ENCODE results near the gene SNU13.
"Not testable (repeated sequence)": the region's sequence is repeated elsewhere in the genome, so short reads cannot be mapped to it uniquely, and the experiment has no call there.

SNU13 gene

DNA sequence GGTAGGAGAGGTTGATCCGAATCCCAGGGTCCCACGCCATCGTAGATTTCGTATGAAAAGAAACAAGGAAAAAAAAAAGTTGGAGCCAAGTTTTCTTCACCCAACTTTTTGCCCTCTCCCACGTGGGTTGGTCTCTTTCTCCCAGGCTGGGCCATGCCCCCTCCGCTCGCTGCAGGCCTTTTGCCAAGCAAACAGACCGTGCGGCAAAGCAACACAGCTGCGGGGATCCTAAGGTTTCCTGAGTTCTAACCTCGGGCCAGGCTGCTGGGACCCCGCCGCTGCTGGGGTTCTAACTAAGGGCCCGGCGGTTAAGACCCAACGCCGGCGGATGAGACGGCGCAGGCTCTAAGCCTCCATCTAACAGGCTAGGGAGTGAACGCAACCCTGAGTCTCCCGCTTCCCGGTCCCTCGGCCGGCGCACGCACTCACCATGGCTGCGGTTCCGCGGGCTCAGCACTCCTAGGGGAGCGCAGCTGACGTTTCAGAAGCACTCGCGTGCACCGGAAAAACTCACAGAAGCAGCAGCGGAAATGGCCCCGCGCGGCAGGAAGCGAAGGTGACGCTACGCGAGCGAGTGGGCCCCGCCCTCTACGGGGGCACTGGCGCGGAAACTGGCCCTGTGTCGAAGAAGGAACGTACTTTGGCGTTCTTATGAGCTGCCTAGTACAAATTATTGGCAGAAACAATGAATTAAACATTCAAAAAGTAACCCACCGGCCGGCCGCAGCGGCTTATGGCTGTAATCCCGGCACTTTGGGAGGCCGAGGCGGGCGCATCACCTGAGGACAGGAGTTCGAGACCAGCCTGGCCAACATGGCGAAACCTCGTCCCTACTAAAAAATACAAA lies at the start of gene SNU13:
SNU13 (minus strand) TSS at position 503 of the 847 bp plus-strand sequence; CDS start at position 432, 71 bp downstream.
- Mint-ChIP-seq H3K4me1 (peaks cover 36% of the 10 kb centered on the region), H3K9me3 (no peaks in the 10 kb centered on the region), H3K27ac (peak within 1 kb of the TSS; percentile 98), H3K4me3 (peak within 1 kb of the TSS; percentile 95), H3K36me3 (ENCODE audit: low read depth) (peaks cover 20% of the 10 kb centered on the region), H3K27me3 (no peaks in the 10 kb centered on the region)
- DNase-seq = peak; percentile 92
- ATAC-seq = peak; percentile 96

GRCh38 chr22:41733241-41733640 lies 44.6 kb upstream of the SNU13 start:
- not testable (repeated sequence) for H3K9me3 Mint-ChIP-seq; H3K27ac Mint-ChIP-seq; DNase-seq; H3K4me1 Mint-ChIP-seq; H3K36me3 Mint-ChIP-seq (ENCODE audit: low read depth); ATAC-seq; H3K4me3 Mint-ChIP-seq; H3K27me3 Mint-ChIP-seq

- no peak for ATAC-seq
- H3K4me3 Mint-ChIP-seq = no peak overlapping the region
- H3K27ac Mint-ChIP-seq = no peak overlapping the region
- no peak for DNase-seq
- H3K9me3 Mint-ChIP-seq = no peaks in the 10 kb centered on the region
- H3K27me3 Mint-ChIP-seq = no peaks in the 10 kb centered on the region
- no peaks in the 10 kb centered on the region for H3K36me3 Mint-ChIP-seq (ENCODE audit: low read depth)
- no peaks in the 10 kb centered on the region for H3K4me1 Mint-ChIP-seq
These were observed 43.6 kb upstream of the SNU13 start for GRCh38 chr22:41732096-41732772.

GRCh38 chr22:41731609-41732008 lies 42.9 kb upstream of the SNU13 start:
- no peak for ATAC-seq

GRCh38 chr22:41725510-41726110 lies 36.9 kb upstream of the SNU13 start:
- H3K4me1 Mint-ChIP-seq = no peaks in the 10 kb centered on the region
- H3K9me3 Mint-ChIP-seq = no peaks in the 10 kb centered on the region
- no peaks in the 10 kb centered on the region for H3K36me3 Mint-ChIP-seq (ENCODE audit: low read depth)
- H3K4me3 Mint-ChIP-seq = no peak overlapping the region
- H3K27me3 Mint-ChIP-seq = no peaks in the 10 kb centered on the region
- no peak for DNase-seq
- H3K27ac Mint-ChIP-seq = no peak overlapping the region
- no peak for ATAC-seq

More at GRCh38 chr22:41731609-41732008, 42.9 kb upstream of the SNU13 start:
- Mint-ChIP-seq H3K4me1 (no peaks in the 10 kb centered on the region), H3K4me3 (no peak overlapping the region), H3K27ac (no peak overlapping the region), H3K36me3 (ENCODE audit: low read depth) (no peaks in the 10 kb centered on the region), H3K27me3 (no peaks in the 10 kb centered on the region), H3K9me3 (no peaks in the 10 kb centered on the region)
- no peak for DNase-seq

DNA sequence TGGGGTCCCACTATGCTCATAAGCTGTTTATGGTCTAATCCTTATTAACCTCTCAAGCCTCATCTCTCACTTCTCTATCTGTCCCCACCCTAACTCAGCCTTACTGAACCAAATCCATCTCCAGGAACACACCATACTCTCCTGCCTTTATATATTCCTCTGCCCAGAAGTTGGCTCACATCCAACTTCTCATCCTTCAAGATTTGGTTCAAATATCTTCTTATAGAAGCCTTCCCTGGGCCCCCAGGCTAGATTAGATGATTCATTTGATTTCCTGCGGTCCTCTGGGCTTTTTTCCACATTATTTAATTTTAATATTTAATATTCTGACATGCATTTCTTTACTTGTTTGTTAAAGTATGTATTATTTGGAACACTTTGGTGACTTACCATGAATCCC lies 33.8 kb upstream of the SNU13 start:
- no peaks in the 10 kb centered on the region for H3K4me1 Mint-ChIP-seq
- no peaks in the 10 kb centered on the region for H3K27me3 Mint-ChIP-seq
- ATAC-seq (no peak), DNase-seq (no peak)
- no peak overlapping the region for H3K27ac Mint-ChIP-seq
- no peaks in the 10 kb centered on the region for H3K9me3 Mint-ChIP-seq
- no peak overlapping the region for H3K4me3 Mint-ChIP-seq
- H3K36me3 Mint-ChIP-seq (ENCODE audit: low read depth) = no peaks in the 10 kb centered on the region

- no peak overlapping the region for H3K4me3 Mint-ChIP-seq
- no peaks in the 10 kb centered on the region for H3K9me3 Mint-ChIP-seq
- no peaks in the 10 kb centered on the region for H3K36me3 Mint-ChIP-seq (ENCODE audit: low read depth)
- no peak overlapping the region for H3K27ac Mint-ChIP-seq
- no peak for DNase-seq
- no peaks in the 10 kb centered on the region for H3K4me1 Mint-ChIP-seq
- ATAC-seq = no peak
- no peaks in the 10 kb centered on the region for H3K27me3 Mint-ChIP-seq
These were observed 24.3 kb upstream of the SNU13 start for GRCh38 chr22:41713004-41713403.

- Mint-ChIP-seq H3K27ac (no peak overlapping the region), H3K36me3 (ENCODE audit: low read depth) (no peaks in the 10 kb centered on the region), H3K9me3 (no peaks in the 10 kb centered on the region), H3K27me3 (no peaks in the 10 kb centered on the region), H3K4me1 (no peaks in the 10 kb centered on the region), H3K4me3 (no peak overlapping the region)
- DNase-seq = no peak
- ATAC-seq = no peak
These were observed 20.7 kb upstream of the SNU13 start for GRCh38 chr22:41709341-41709740.

DNA sequence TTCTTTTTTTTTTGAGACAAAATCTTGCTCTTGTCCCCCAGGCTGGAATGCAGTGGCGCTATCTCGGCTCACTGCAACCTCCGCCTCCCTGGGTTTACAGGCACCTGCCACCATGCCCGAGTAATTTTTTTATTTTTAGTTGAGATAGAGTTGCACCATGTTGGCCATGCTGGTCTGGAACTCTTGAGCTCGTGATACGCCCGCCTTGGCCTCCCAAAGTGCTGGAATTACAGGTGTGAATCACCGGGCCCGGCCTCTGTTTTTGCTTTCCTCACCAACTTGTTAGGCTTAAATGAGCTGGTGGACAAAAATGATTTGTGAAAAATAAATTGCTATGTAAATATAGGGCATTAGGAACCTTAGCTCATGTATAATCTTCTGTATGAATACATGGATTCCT lies 14.1 kb upstream of the SNU13 start:
- peaks cover 4% of the 10 kb centered on the region for H3K4me1 Mint-ChIP-seq
- H3K27me3 Mint-ChIP-seq = peaks cover 2% of the 10 kb centered on the region
- DNase-seq = no peak
- no peak for ATAC-seq
- H3K27ac Mint-ChIP-seq = no peak overlapping the region
- H3K36me3 Mint-ChIP-seq (ENCODE audit: low read depth) = peaks cover 3% of the 10 kb centered on the region
- no peak overlapping the region for H3K4me3 Mint-ChIP-seq
- no peaks in the 10 kb centered on the region for H3K9me3 Mint-ChIP-seq

GRCh38 chr22:41700108-41700364 lies 11.4 kb upstream of the SNU13 start:
- no peak overlapping the region for H3K27ac Mint-ChIP-seq
- H3K4me3 Mint-ChIP-seq = no peak overlapping the region
- H3K4me1 Mint-ChIP-seq = peaks cover 12% of the 10 kb centered on the region
- DNase-seq (no peak), ATAC-seq (no peak)
- peaks cover 2% of the 10 kb centered on the region for H3K27me3 Mint-ChIP-seq
- H3K9me3 Mint-ChIP-seq = no peaks in the 10 kb centered on the region
- H3K36me3 Mint-ChIP-seq (ENCODE audit: low read depth) = peaks cover 3% of the 10 kb centered on the region

DNA sequence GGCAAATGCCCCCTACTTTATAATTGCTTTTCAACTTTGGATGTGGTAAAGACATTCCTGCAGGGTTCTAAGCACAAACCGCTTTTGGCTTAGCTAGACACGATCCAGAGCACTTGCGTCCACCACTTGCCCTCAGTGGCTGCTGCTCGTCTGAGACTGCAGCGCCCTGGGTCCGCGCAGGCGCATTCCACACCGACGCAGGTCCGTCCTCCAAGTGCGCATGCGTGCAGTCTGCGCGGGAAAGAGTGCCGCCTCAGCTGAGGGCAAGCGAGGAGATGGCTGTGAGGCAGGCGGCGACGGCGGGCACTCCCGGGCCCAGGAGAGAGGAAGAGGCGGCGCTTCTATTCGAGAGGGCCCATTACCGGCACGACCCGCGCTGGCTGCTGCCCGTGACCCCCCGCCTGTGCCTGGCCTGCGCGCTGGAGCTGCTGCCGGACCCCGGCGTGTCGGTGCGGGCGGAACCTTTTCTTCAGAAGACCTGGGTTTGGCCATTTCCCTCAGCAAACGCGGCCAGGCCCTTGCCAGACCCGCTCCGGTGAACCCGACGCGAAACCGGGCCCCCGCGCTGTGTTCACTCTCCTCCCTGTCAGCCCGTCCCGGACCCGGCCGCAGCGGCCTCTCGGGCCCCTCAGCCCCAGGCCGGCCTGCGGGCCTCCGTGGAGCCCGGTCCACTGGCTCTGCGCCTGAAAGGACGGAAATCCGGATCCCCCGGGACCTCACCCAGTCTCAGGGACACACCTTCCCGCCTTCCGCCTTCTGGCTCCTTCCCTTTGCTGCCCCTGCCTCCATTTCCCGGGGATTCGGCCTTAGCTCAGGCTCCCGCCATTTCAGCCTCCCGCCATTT lies 10.8 kb upstream of the SNU13 start, which contains the start of gene MEI1:
MEI1 (plus strand) TSS at position 240 of the 844 bp plus-strand sequence; CDS start at position 276, 36 bp downstream.
- peaks cover 12% of the 10 kb centered on the region for H3K4me1 Mint-ChIP-seq
- peak within 1 kb of the TSS; percentile 86 for H3K27ac Mint-ChIP-seq
- H3K9me3 Mint-ChIP-seq = no peaks in the 10 kb centered on the region
- H3K27me3 Mint-ChIP-seq = peaks cover 2% of the 10 kb centered on the region
- DNase-seq (peak; percentile 91), ATAC-seq (peak; percentile 45)
- H3K36me3 Mint-ChIP-seq (ENCODE audit: low read depth) = peaks cover 3% of the 10 kb centered on the region
- peak within 1 kb of the TSS; percentile 61 for H3K4me3 Mint-ChIP-seq

DNA sequence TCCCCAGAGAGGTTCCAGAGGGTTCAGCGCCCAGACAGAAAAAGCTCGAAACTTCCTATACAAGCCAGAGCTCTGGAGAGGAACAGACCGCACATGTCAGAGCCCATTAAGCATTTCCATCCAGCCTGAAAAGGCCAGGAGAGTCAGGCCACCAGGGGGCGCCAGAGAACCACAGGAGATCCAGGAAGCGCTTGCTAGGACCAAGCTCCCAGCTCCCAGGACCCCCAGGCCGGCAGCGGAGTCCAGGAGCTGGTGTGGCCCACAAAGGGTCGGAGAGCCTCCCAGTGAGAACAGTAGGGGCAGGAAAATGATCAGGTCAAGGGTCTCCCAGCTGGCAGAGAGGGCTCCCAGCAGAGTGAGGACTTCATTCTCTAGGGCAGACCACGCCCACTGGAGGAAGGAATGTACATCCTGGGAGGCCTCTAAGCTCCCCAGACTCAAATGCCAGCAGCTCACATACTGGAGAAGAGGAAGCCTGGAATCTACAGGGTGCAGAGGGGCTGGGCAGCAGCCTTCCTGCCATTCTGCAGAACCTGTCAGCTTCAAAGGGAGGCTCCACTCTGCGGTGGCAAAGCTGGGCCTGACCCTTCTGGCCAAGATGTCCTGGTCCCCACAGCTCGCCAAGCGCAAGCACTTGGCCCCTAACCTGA lies 8.6 kb upstream of the SNU13 start:
- no peaks in the 10 kb centered on the region for H3K9me3 Mint-ChIP-seq
- H3K36me3 Mint-ChIP-seq (ENCODE audit: low read depth) = peaks cover 3% of the 10 kb centered on the region
- ATAC-seq (peak; percentile 84), DNase-seq (peak; percentile 97)
- peak overlapping the region; percentile 55 for H3K27ac Mint-ChIP-seq
- no peak overlapping the region for H3K4me3 Mint-ChIP-seq
- H3K27me3 Mint-ChIP-seq = peaks cover 2% of the 10 kb centered on the region
- H3K4me1 Mint-ChIP-seq = peaks cover 12% of the 10 kb centered on the region

- peak overlapping the region; percentile 55 for H3K27ac Mint-ChIP-seq
- ATAC-seq = no peak
These were observed 8.0 kb upstream of the SNU13 start for GRCh38 chr22:41696703-41697102.

GRCh38 chr22:41695211-41695610 lies 6.5 kb upstream of the SNU13 start:
- Mint-ChIP-seq H3K9me3 (no peaks in the 10 kb centered on the region), H3K36me3 (ENCODE audit: low read depth) (peaks cover 7% of the 10 kb centered on the region), H3K27ac (no peak overlapping the region), H3K4me1 (peaks cover 16% of the 10 kb centered on the region), H3K4me3 (no peak overlapping the region), H3K27me3 (peaks cover 2% of the 10 kb centered on the region)
- DNase-seq (no peak), ATAC-seq (no peak)

More at GRCh38 chr22:41696703-41697102, 8.0 kb upstream of the SNU13 start:
- Mint-ChIP-seq H3K27me3 (peaks cover 2% of the 10 kb centered on the region), H3K36me3 (ENCODE audit: low read depth) (peaks cover 3% of the 10 kb centered on the region), H3K9me3 (no peaks in the 10 kb centered on the region), H3K4me3 (no peak overlapping the region), H3K4me1 (peaks cover 12% of the 10 kb centered on the region)
- no peak for DNase-seq
